Right lobe of liver (tissue), 6 donors: ENCODE data around the gene ZDHHC14. TPM values are rescaled to one million over a fixed set of nuclear protein-coding genes. Genes with fewer than 3 reads are reported as not detected.

ENCODE experiments used
- ATAC-seq, 4 donors: fragments of 200-7000 bp; cut with Tn5 transposase; one replicate each; pipeline ENCODE4 v1.9.1; 2020; ENCODE audit warnings: mild to moderate bottlenecking in 4 of 4, moderate library complexity in 4 of 4
- DNase-seq, 3 donors: peaks; one replicate each; pipeline ENCODE4 v3.0.0-alpha.2; 2020
- H3K27ac ChIP-seq, 3 donors: fragments of 200-600 bp; one replicate each; pipeline ENCODE4 v1.8.0; 2022
- H3K27me3 ChIP-seq, 2 donors: fragments of 200-600 bp; one replicate each; pipeline ENCODE4 v1.8.0; 2022
- H3K36me3 ChIP-seq, 4 donors: fragments of 200-600 bp; sonication (generic) in 1 of 4; one replicate each; pipeline versions ENCODE4 v1.5.1 to v1.8.0; 2017 to 2022; ENCODE audit warnings: control low read depth in 1 of 4
- H3K4me1 ChIP-seq, 4 donors: fragments of 200-600 bp; sonication (generic) in 1 of 4; one replicate each; pipeline versions ENCODE4 v1.5.1 to v1.8.0; 2017 to 2022; ENCODE audit warnings: control low read depth in 1 of 4
- H3K4me3 ChIP-seq, 3 donors: fragments of 200-600 bp; one replicate each; pipeline ENCODE4 v1.8.0; 2022
- H3K9me3 ChIP-seq, 4 donors: fragments of 200-600 bp; sonication (generic) in 1 of 4; one replicate each; pipeline versions ENCODE4 v1.5.1 to v1.8.0; 2017 to 2022; ENCODE audit warnings: control low read depth in 1 of 4
- CTCF ChIP-seq, 4 donors: fragments of 200-600 bp in 3 of 4; fragments of 450-650 bp in 1 of 4; IDR thresholded peaks; one replicate each; pipeline versions ENCODE4 v1.5.1 to v1.8.0; 2016 to 2022; ENCODE audit warnings: antibody characterized with exemption in 4 of 4, mild to moderate bottlenecking in 2 of 4
- POLR2A ChIP-seq: fragments of 450-650 bp; IDR thresholded peaks from one replicate; pipeline ENCODE4 v1.6.1; 2017; ENCODE audit warnings: antibody characterized with exemption, mild to moderate bottlenecking
- WGBS: methylation state at CpG from one replicate; pipeline ENCODE4 v1.1.6; 2018; ENCODE audit warnings: low coverage, low lambda C conversion rate; ENCODE audit not compliant: insufficient coverage; ENCODE audit errors: missing lambda C conversion rate; 5-methylcytosine and 5-hydroxymethylcytosine counted together
- intact Hi-C, 2 donors: fragments of 100-400 bp; cut with DNase I; formaldehyde crosslinking; loops; one replicate each; pipeline versions ENCODE4 v1.11.2 to v1.14.1; 2022
- total RNA-seq, 6 experiments: library from RNA; depleted of rRNA in 2 of 6; stranded (reverse); fragments of >200 nt in 2 of 6; fragmentation: NEBNext Ultra II Directional in 3 of 6; extraction: Animal tissue kit (Norgen Biotek cat#: 25700) in 3 of 6; gene quantifications; one replicate each; pipeline versions ENCODE4 v1.1.0 to v1.2.4, GENCODE V29; 2016 to 2023
- donor health status: DM: no; HTN: yes; CAD: no.
- donor health status: DM: no; HTN: no; CAD: no.
- donor health status: DM: no; HTN: no; CAD: no.
- donor health status: DM: no; HTN: yes; CAD: no.
- donor health status: DM: no; HTN: yes; CAD: no.

ZDHHC14 gene
- total RNA-seq, 6 experiments from 2014 or later: 7.3 to 13.0 (median 10.3) TPM

- peaks cover 0 to 12% (median 0%) of the 10 kb centered on the region in 4 donors for H3K4me1 ChIP-seq
- DNase-seq (no peak), ATAC-seq (no peak)
- intact Hi-C loops: no loop called here
- no peaks in the 10 kb centered on the region for H3K9me3 ChIP-seq
- TF ChIP-seq POLR2A: no peak
- TF ChIP-seq CTCF (IDR thresholded peaks at IDR 0.05): no peak
- 90% methylated on average over 3 of the region's 3 CpGs for WGBS
- no peaks in the 10 kb centered on the region for H3K36me3 ChIP-seq
- no peak overlapping the region for H3K27ac ChIP-seq
- no peaks in the 10 kb centered on the region for H3K27me3 ChIP-seq
- no peak overlapping the region for H3K4me3 ChIP-seq
Measured at GRCh38 chr6:157376241-157376640, 4.7 kb upstream of the ZDHHC14 start.

- WGBS: 75% methylated on average over 9 of the region's 9 CpGs
- no peaks in the 10 kb centered on the region for H3K27me3 ChIP-seq
- peaks cover 0 to 12% (median 0%) of the 10 kb centered on the region in 4 donors for H3K4me1 ChIP-seq
- no peak overlapping the region for H3K27ac ChIP-seq
- DNase-seq: no peak
- H3K36me3 ChIP-seq: no peaks in the 10 kb centered on the region
- H3K9me3 ChIP-seq: no peaks in the 10 kb centered on the region
- no peak for TF ChIP-seq POLR2A
- TF ChIP-seq CTCF (IDR thresholded peaks at IDR 0.05): no peak
- intact Hi-C loops: no loop called here
- H3K4me3 ChIP-seq: no peak overlapping the region
- no peak for ATAC-seq
Measured at GRCh38 chr6:157376706-157377230, 4.2 kb upstream of the ZDHHC14 start.

- WGBS: 1% methylated on average over 24 of the region's 45 CpGs
Measured at GRCh38 chr6:157379656-157380457, 1.1 kb upstream of the ZDHHC14 start.

GRCh38 chr6:157380458-157380778 is 572 bp upstream of the ZDHHC14 start:
- 0% methylated on average over 5 of the region's 28 CpGs for WGBS
- no peak for DNase-seq
- ATAC-seq: peak in 2 of 4 donors; percentile 1 to 2

More at GRCh38 chr6:157379656-157380457, 1.1 kb upstream of the ZDHHC14 start:
- Histone ChIP-seq H3K27ac (peak overlapping the region; percentile 70 to 86 (median 79)), H3K27me3 (no peaks in the 10 kb centered on the region), H3K4me1 (peaks cover 0 to 13% (median 6%) of the 10 kb centered on the region in 4 donors), H3K36me3 (no peaks in the 10 kb centered on the region), H3K9me3 (no peaks in the 10 kb centered on the region), H3K4me3 (peak overlapping the region; percentile 94 to 100 (median 95))
- ATAC-seq (peak; percentile 83 to 89 (median 85)), DNase-seq (peak; percentile 91 to 93 (median 91))
- intact Hi-C loops: no loop called here
- TF ChIP-seq CTCF (IDR thresholded peaks at IDR 0.05): no peak

More at GRCh38 chr6:157380458-157380778, 572 bp upstream of the ZDHHC14 start:
- H3K4me1 ChIP-seq: peaks cover 0 to 13% (median 6%) of the 10 kb centered on the region in 4 donors
- H3K27me3 ChIP-seq: no peaks in the 10 kb centered on the region
- no peaks in the 10 kb centered on the region for H3K9me3 ChIP-seq
- no peaks in the 10 kb centered on the region for H3K36me3 ChIP-seq
- TF ChIP-seq POLR2A (no peak), CTCF (IDR thresholded peaks at IDR 0.05) (no peak)
- H3K4me3 ChIP-seq: peak overlapping the region; percentile 94 to 100 (median 95)
- intact Hi-C loops: no loop called here
- H3K27ac ChIP-seq: peak overlapping the region; percentile 70 to 86 (median 79)
